Epithelial cell of proximal tubule (primary cell): ENCODE results near the gene MYOZ2. TPM values are rescaled to one million over a fixed set of nuclear protein-coding genes. Genes with fewer than 3 reads are reported as not detected.

Experiments used
- DNase-seq: peaks from one replicate; pipeline ENCODE4 v3.0.0-alpha.2; 2011; ENCODE audit warnings: low read depth
- H3K4me3 ChIP-seq: 2 replicates; pipeline ENCODE4 v1.5.1; 2011; ENCODE audit warnings: low read depth, mild to moderate bottlenecking, low read length
- CTCF ChIP-seq: conservative IDR thresholded peaks from 2 replicates; pipeline ENCODE4 v1.5.1; 2012; ENCODE audit warnings: low read depth, mild to moderate bottlenecking, low read length
- total RNA-seq: library from RNA; depleted of rRNA; stranded (reverse); fragments of >200 nt; gene quantifications from 2 replicates; pipeline ENCODE4 v1.2.3, GENCODE V29; 2015

Gene MYOZ2
- total RNA-seq, 1 donor from 2014 or later = 0.40 TPM

GRCh38 chr4:119100655-119101054 is 35.0 kb upstream of the MYOZ2 start:
- no peak for TF ChIP-seq CTCF
- H3K4me3 ChIP-seq = no peak overlapping the region
- no peak for DNase-seq

- DNase-seq = peak; percentile 99
- no peak overlapping the region for H3K4me3 ChIP-seq
- TF ChIP-seq CTCF = no peak
Observed at GRCh38 chr4:119103263-119103662, 32.4 kb upstream of the MYOZ2 start.

DNA sequence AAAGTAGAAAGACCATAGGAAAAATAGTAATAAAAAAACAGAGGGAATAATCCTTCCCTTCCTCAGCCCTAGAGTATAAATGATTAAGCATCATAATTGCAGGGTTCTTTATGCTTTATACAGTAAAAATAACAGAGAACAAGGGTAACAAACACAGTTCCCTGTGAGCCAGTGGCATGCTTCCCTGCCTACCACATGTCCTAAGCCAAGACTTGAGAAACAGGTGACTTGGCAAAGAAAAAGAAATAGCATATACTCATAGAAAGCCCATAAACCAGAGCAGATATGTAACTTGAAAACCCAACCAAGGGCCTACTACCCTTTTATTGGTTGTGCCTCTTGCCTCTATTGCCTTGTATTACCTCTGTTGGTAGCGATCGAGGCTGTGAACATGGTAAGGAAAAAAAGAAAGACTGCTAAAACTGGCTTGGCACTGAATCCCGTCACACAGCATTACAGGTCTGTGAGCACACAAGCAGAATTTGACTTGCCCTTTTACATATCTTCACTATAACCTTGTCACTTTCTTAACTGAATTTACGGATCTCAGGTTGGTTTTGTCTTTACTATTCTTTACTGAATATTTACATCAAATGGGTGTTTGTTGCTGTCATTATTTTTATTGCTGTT is 30.9 kb upstream of the MYOZ2 start:
- no peak for TF ChIP-seq CTCF
- no peak for DNase-seq
- H3K4me3 ChIP-seq = no peak overlapping the region

DNA sequence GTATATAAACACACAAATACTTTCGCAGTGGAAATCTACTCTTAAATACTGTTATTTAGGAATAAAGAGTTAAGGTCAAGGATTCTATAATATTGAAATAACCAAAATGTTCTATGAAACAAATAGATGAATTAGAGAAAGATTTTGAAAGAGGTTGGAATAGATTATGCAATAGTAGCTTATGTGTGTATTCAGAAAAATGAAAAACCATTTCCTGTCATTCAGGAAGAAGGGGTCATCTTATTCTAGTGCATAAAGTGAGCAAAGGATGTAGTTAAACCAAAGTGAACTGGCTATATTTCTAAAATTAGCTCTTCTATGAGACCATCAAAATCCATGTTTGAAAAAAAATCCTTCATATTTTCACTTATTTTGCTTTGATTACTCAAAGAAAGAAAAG is 30.0 kb upstream of the MYOZ2 start:
- no peak for TF ChIP-seq CTCF
- no peak overlapping the region for H3K4me3 ChIP-seq
- DNase-seq = no peak

- TF ChIP-seq CTCF = no peak
- no peak overlapping the region for H3K4me3 ChIP-seq
- no peak for DNase-seq
Observed at GRCh38 chr4:119106036-119107000, 29.3 kb upstream of the MYOZ2 start.

DNA sequence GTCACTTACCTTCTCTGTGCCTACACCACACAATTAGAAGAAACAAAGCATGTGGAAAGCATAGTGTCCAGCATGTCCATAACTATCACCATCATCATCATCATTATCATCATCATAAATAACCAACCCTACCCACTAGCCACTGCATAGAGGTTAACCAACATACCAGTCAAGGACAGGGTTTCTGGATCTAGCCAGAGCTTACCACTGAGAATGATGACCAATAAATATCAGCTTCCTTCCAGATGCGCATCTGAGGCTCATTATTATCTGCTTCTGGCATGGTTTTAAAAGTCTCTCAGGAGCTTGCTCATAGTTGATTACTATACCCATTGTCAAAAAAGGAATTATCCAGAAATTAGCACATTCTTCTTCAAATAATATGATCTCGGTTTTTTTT is 25.5 kb upstream of the MYOZ2 start:
- TF ChIP-seq CTCF = no peak
- DNase-seq = no peak

More for the DNA sequence above, 25.5 kb upstream of the MYOZ2 start:
- no peak overlapping the region for H3K4me3 ChIP-seq
